Stimulated activated CD4-positive, alpha-beta T cell treated with anti-CD3 and anti-CD28 coated beads, Interleukin-4, amount 100 ng/mL, for 48 hours (primary cell): ENCODE data around the gene TP53.

Experiments
- DNase-seq, 2 donors: peaks; one replicate each; pipeline ENCODE4 v3.0.0-alpha.2; 2020; ENCODE audit warnings: low read depth in 2 of 2

Gene TP53

GRCh38 chr17:7687072-7687907, at the start of gene TP53:
Gene TP53, minus strand, starts transcription at chr17:7687490. Its CDS starts 10,896 bp downstream, at chr17:7676594.
- peak; percentile 76 to 82 for DNase-seq

- no peak for DNase-seq
Observed at GRCh38 chr17:7732981-7733539, 45.8 kb upstream of the TP53 start.

DNA sequence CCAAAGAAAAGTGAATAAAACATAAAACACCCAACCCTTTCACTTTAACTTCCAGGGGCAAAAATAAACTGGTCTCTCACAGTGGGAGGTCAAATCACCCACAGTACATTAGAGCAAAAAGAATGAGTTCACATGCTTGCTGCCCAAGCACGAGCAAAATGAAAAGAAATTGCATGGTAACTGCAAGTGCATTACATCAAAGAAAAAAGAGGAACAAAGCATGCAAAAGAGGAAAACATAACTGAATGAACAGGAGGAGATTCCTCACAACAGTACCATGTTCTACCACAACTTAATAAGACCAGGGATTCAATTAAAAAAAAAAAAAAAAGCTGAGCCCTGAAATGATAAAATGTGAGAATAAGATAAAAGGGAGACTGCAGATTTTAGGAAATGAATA, 42.5 kb upstream of the TP53 start:
- DNase-seq: no peak

DNA sequence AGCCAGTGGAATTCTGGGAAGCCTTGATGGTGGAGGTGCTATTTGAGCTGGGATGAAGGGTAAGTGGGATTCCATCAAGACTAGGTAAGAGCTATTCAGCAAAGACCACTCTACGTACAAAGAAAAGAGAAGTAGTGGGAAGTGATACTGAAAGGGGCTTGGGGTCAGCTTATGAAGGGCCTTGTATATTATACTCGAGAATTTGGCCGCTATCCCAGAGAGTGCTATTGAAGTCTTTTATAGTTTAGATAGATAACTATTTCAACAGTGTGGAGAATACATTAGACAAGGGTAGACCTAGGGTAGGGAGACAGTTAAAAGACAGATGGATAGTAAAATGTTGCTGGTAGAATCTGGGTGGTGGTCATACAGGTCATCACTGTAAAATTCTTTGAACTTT, 40.6 kb upstream of the TP53 start:
- no peak for DNase-seq

DNA sequence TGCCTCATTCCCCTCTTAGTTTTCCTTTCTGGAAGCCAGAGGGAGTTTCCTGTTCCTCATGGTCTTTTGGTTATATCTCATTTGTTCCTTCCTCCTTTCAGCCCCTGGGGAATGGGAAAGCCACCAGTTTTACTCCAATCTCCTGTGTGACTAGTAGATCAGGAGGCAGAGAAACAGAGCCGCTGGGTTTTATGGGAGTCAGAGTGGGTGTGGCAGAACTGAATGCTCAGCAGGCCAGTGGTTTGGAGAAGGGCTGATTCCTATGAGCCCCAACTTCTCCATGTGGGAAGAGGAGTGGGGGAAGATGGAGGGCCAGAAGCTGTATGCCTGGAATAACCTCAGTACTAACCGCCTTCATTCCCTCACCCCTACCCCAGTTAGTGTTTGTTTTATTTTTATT, 34.3 kb upstream of the TP53 start:
- DNase-seq: no peak

GRCh38 chr17:7720125-7720524, 32.8 kb upstream of the TP53 start:
- no peak for DNase-seq

DNA sequence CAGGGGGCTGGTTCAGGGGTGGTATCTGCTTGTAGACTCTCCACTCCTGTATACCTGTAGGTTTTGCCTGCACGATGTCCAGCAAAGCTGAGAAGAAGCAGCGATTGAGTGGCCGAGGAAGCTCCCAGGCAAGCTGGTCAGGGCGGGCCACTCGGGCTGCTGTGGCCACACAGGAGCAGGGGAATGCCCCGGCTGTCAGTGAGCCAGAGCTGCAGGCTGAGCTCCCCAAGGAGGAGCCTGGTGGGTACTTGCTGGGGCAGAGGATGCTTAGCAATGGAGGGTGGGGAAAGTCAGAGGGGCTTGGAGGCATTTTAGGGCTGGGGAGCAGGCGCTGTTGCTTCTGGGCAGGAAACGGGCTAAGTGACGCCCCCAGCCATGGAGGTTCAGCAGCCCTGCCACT, 32.4 kb upstream of the TP53 start:
- DNase-seq: no peak

GRCh38 chr17:7717756-7718350, 30.6 kb upstream of the TP53 start:
- no peak for DNase-seq

GRCh38 chr17:7716901-7717755, 29.8 kb upstream of the TP53 start, which contains the start of gene DNAH2:
Gene DNAH2, plus strand, starts transcription at chr17:7717744. Its CDS starts 1,991 bp downstream, at chr17:7719735.
- DNase-seq: peak; percentile 37 to 43

DNA sequence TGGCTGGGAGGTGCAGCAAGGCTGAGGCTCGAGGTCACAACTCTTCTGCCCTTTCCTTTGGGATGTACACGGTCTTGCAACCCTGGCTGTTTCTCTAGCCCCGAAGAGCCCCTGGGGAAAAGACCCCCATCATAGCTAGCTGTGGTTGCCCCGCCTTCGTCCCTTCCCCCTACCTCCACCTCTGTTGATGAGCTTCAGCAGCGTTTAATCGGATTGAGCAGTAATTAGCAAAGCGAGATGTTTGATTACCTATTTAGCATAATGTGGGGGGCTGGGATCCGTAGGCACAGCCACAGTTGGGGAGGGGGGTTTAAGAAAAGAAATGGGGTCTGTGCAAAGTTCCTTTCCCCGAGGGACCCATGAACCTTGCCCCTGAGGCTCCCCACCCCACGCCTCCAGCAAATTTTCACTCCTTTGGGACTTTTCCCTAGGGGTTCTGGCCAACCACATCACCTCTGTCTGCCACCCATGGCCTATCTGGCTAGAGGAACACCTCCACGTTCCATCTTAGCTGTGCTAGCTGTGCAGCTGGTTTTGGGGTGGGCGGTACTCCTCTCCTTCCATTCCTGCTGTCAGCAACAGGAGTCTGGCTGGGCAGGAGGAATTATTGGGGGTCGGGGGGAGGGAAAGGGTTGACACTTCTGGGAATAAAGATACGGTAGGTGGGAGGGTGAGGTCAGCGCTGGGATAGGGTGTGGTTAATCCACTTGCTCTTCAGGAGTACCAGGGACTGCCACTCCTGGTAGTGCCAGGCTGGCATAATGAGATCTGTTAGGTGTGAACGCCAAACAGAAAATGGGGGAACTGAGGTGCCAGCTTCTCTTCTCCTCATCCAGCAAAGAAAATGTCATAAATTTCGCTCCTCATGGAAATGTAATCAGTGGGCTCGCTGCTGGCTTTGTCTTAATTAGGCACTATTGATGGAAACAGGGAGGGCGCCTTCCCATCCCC, 28.9 kb upstream of the TP53 start:
- no peak for DNase-seq

DNA sequence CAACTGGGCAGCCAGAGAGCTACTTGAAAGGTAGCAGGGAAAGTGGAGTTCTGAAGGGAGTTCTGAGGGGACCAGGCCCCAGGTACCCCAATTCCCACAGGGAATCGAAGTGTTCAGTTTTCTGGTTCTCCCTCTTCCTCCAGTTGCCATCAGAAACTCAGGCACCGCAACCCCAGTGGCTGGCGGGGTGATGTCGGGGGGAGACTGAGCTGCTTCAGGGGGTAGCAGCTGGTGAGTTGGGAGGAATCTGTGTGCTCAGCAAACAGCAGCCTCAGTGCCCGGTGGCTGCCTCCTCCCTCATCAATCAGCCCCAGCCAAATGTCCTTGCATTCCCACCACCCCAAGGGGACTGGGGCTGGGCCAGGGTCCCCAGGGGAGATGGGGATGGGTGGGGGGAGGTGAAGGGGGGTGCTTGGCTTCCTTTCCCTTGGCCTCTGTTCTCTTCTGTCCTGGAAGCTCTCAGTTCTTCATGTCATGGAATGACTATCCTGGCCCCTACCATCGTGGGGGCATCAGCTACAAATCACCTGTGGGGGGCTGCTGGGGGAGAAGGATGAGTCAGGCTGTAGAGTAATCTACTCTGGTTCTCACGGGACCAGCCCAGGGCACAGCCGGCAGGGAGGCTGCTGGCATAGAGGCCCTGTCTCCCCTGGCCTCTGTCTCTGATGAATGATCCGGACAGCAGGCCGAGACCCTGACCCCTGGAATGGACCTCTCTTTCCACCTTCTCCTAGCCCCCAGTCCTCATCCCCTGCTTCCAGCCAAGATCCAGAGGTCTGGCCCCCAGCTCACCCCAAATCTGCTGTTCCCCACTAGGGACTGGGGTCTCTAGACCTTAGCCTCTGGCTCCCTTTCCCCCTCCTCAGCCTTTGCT, 27.7 kb upstream of the TP53 start:
- no peak for DNase-seq

GRCh38 chr17:7713782-7714181, 26.5 kb upstream of the TP53 start:
- no peak for DNase-seq

- DNase-seq: no peak
Observed at GRCh38 chr17:7712111-7712771, 25.0 kb upstream of the TP53 start.

- DNase-seq: no peak
Observed at GRCh38 chr17:7711051-7711755, 23.9 kb upstream of the TP53 start.

- DNase-seq: no peak
Observed at GRCh38 chr17:7710301-7710700, 23.0 kb upstream of the TP53 start.

DNA sequence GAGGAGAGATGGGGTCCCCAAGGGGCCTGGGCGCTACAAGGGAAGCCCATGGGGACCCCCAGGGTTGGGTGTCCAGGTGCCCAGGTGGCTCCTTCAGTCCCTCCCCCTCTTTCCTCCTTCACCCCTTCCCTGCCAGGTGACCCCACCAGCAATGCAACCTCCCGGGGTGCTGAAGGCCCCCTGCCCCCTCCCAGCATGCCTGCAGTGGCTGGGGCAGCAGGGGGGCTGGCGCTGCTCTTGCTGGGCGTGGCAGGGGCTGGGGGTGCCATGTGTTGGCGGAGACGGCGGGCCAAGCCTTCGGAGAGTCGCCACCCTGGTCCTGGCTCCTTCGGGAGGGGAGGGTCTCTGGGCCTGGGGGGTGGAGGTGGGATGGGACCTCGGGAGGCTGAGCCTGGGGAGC, 21.7 kb upstream of the TP53 start:
- no peak for DNase-seq

GRCh38 chr17:7707858-7708750, 20.8 kb upstream of the TP53 start:
- no peak for DNase-seq

GRCh38 chr17:7707446-7707845, 20.2 kb upstream of the TP53 start:
- no peak for DNase-seq
